IMR-90 (cell line): ENCODE measurements around the gene KIFC3. TPM values are rescaled to one million over a fixed set of nuclear protein-coding genes. Genes with fewer than 3 reads are reported as not detected.

Source experiments
- ATAC-seq: fragments of 200-7000 bp; cut with Tn5 transposase; 2 replicates; pipeline ENCODE4 v1.9.1; 2020; ENCODE audit warnings: low read depth, mild to moderate bottlenecking, moderate library complexity
- BruUV-seq: library from RNA; stranded (reverse); fragments of 400-500 nt; replicated peaks from 2 replicates; lab custom pipeline; 2021; lab: Mats Ljungman, UMichigan
- CTCF ChIA-PET: fragments of 300-600 bp; formaldehyde crosslinking; extraction: SDS; loops from one replicate; lab custom pipeline; 2021; ENCODE audit warnings: antibody characterized with exemption; lab: Yijun Ruan, JAX
- POLR2A ChIA-PET: fragments of 300-600 bp; sonication (Branson Sonifier 250); formaldehyde crosslinking; loops from one replicate; lab custom pipeline; 2022; ENCODE audit warnings: antibody characterized with exemption; ENCODE audit not compliant: unreplicated experiment; lab: Charles Lee
- DNase-seq: peaks from one replicate; pipeline ENCODE4 v3.0.0; 2013
- H2AFZ ChIP-seq: replicated peaks from 2 replicates; pipeline ENCODE3; 2013; ENCODE audit warnings: low read length, mild to moderate bottlenecking; ENCODE audit not compliant: poor library complexity
- H2AK5ac ChIP-seq: 2 replicates; pipeline ENCODE4 v1.6.1; 2013; ENCODE audit warnings: low read depth, low read length, inconsistent platforms
- H2AK9ac ChIP-seq: replicated peaks from 2 replicates; pipeline ENCODE3; 2013; ENCODE audit warnings: mild to moderate bottlenecking, low read depth, low read length, moderate library complexity; ENCODE audit not compliant: poor library complexity
- H2BK120ac ChIP-seq: 2 replicates; pipeline ENCODE4 v1.6.1; 2013; ENCODE audit warnings: low read depth, low read length, inconsistent platforms
- H2BK15ac ChIP-seq: 3 replicates; pipeline ENCODE4 v1.6.1; 2013; ENCODE audit warnings: low read depth, low read length, inconsistent platforms
- H2BK20ac ChIP-seq: 2 replicates; pipeline ENCODE4 v1.6.1; 2013; ENCODE audit warnings: low read depth, mild to moderate bottlenecking, inconsistent platforms, low read length, moderate library complexity
- H2BK5ac ChIP-seq: 2 replicates; pipeline ENCODE4 v1.6.1; 2013; ENCODE audit warnings: mild to moderate bottlenecking, low read depth, low read length, inconsistent platforms; ENCODE audit not compliant: poor library complexity, severe bottlenecking
- H3K14ac ChIP-seq: replicated peaks from 2 replicates; pipeline ENCODE4 v1.6.1; 2013; ENCODE audit warnings: low read depth, low read length, inconsistent platforms
- H3K18ac ChIP-seq: 2 replicates; pipeline ENCODE4 v1.6.1; 2013; ENCODE audit warnings: low read depth, low read length, control low read depth
- H3K23ac ChIP-seq: 2 replicates; pipeline ENCODE4 v1.6.1; 2013; ENCODE audit warnings: low read depth, low read length, inconsistent platforms
- H3K27ac ChIP-seq: 2 replicates; pipeline ENCODE4 v1.5.1; 2013; ENCODE audit warnings: mild to moderate bottlenecking, control low read depth, low read length; ENCODE audit not compliant: insufficient read depth
- H3K27me3 ChIP-seq: 2 replicates; pipeline ENCODE4 v1.6.1; 2013; ENCODE audit warnings: low read length; ENCODE audit not compliant: control insufficient read depth, insufficient read depth
- H3K36me3 ChIP-seq: 2 replicates; pipeline ENCODE4 v1.6.1; 2013; ENCODE audit warnings: low read length, mixed read lengths; ENCODE audit not compliant: control insufficient read depth, insufficient read depth
- H3K4ac ChIP-seq: 2 replicates; pipeline ENCODE4 v1.6.1; 2013; ENCODE audit warnings: low read depth, low read length, inconsistent platforms
- H3K4me1 ChIP-seq: 2 replicates; pipeline ENCODE4 v1.6.1; 2013; ENCODE audit warnings: low read length, mixed read lengths; ENCODE audit not compliant: control insufficient read depth, insufficient read depth
- H3K4me2 ChIP-seq: 2 replicates; pipeline ENCODE4 v1.6.1; 2013; ENCODE audit warnings: low read depth, mild to moderate bottlenecking, control low read depth, low read length, moderate library complexity
- H3K4me3 ChIP-seq: 2 replicates; pipeline ENCODE4 v1.5.1; 2013; ENCODE audit warnings: low read depth, mild to moderate bottlenecking, control low read depth, low read length, moderate library complexity; ENCODE audit not compliant: insufficient read depth
- H3K56ac ChIP-seq: 2 replicates; pipeline ENCODE4 v1.6.1; 2013; ENCODE audit warnings: low read length, inconsistent platforms; ENCODE audit not compliant: insufficient read depth; ENCODE audit errors: extremely low read depth
- H3K79me1 ChIP-seq, 2 experiments: 2 replicates each; pipeline ENCODE4 v1.6.1; 2013; ENCODE audit warnings: low read length in 2 of 2, inconsistent platforms in 1 of 2, low read depth in 1 of 2
- H3K9ac ChIP-seq: 2 replicates; pipeline ENCODE4 v1.6.1; 2013; ENCODE audit warnings: low read depth, low read length, control low read depth
- H3K9me1 ChIP-seq: 2 replicates; pipeline ENCODE4 v1.6.1; 2013; ENCODE audit warnings: low read length, inconsistent platforms; ENCODE audit not compliant: insufficient read depth
- H3K9me3 ChIP-seq: 2 replicates; pipeline ENCODE4 v1.6.1; 2013; ENCODE audit warnings: low read length; ENCODE audit not compliant: control insufficient read depth, insufficient read depth
- H4K20me1 ChIP-seq: 2 replicates; pipeline ENCODE4 v1.6.1; 2013; ENCODE audit warnings: low read length, inconsistent platforms; ENCODE audit not compliant: insufficient read depth
- H4K5ac ChIP-seq: 2 replicates; pipeline ENCODE4 v1.6.1; 2013; ENCODE audit warnings: mild to moderate bottlenecking, low read depth, low read length, control low read depth
- H4K8ac ChIP-seq, 2 experiments: 2 replicates each; pipeline ENCODE4 v1.6.1; 2013; ENCODE audit warnings: low read depth in 2 of 2, low read length in 2 of 2, control low read depth in 1 of 2, inconsistent platforms in 1 of 2
- H4K91ac ChIP-seq: 2 replicates; pipeline ENCODE4 v1.6.1; 2013; ENCODE audit warnings: low read depth, low read length, inconsistent platforms; ENCODE audit not compliant: insufficient read depth
- WGBS, 2 experiments: methylation state at CpG; one replicate each; pipeline versions ENCODE4 v1.1.5 to v1.1.7; 2013; ENCODE audit warnings: missing lambda C conversion rate in 2 of 2; ENCODE audit not compliant: insufficient read length in 1 of 2; ENCODE audit errors: extremely low coverage in 2 of 2; 5-methylcytosine and 5-hydroxymethylcytosine counted together
- dilution Hi-C: fragments of 300-500 bp; cut with HindIII; formaldehyde crosslinking; loops from one replicate; pipeline ENCODE4 v1.14.3; 2018; ENCODE audit warnings: low sequenced_read_pairs; ENCODE audit not compliant: unreplicated experiment
- in situ Hi-C: fragments of 300-500 bp; cut with MboI; formaldehyde crosslinking; loops from 3 replicates; pipeline ENCODE4 v1.14.3; 2019; ENCODE audit warnings: low sequenced_read_pairs, inconsistent platforms, mixed read lengths
- intact Hi-C: fragments of 100-400 bp; cut with micrococcal nuclease; formaldehyde crosslinking; loops from 2 replicates; pipeline ENCODE4 v1.10.0; 2022
- polyA plus RNA-seq, 3 experiments: library from polyadenylated mRNA; depleted of rRNA; stranded (reverse); fragments of >200 nt; gene quantifications; 2 replicates each; pipeline ENCODE4 v1.2.3, GENCODE V29; 2012; ENCODE audit warnings: low replicate concordance in 1 of 3
- total RNA-seq: library from RNA; depleted of rRNA; stranded (reverse); fragments of >200 nt; gene quantifications from 2 replicates; pipeline ENCODE4 v1.2.3, GENCODE V29; 2012
- TF ChIP-seq, protein P1 (sequence below): conservative IDR thresholded peaks from 2 replicates; pipeline ENCODE4 v1.5.1; 2012; ENCODE audit warnings: mild to moderate bottlenecking, low read depth, low read length, improper control_type of control experiment

Gene KIFC3
- total and polyA plus RNA-seq, 2 of the 4 experiments (the other 2 are of a cell fraction), result 48.6 to 62.5 TPM

DNA sequence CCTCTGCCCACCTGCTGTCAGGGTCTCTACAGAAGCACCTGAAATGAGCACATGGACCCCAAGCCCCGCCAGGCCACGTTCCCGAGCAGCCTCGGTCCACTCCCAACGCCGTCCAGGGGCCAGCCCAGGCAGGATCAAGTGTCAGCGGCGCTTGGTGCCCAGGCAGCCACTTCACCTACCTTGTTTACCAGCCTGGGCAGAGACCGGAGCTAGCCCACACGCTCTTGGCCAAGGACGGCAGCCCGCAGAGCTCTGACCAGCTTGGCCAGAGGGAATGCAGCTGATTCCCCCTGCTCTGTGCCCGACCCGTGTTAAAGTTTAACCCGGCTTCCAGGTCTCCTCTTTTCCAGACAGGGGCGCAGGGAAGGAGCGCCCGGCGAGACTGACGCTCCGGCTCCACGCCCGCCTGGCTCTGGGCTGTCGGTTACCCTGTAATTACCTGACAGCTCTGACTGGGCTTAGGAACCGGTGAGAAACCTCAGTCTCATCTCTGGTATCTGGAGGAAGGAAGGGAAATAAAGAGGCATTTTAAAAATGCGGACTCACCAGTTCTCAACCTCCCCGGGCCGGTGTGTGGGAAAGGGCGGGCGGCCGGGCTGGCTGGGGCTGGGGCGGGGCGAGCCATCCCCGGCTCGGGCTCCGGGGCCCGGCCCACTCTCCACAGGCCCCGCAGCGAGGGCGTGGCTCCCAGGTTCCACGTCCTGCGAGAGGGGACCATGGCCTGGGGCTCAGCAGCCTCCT lies 4.6 kb downstream of the KIFC3 start:
- Histone ChIP-seq H4K91ac (no peak overlapping the region), H4K20me1 (peaks cover 36% of the 10 kb centered on the region), H3K27ac (no peak overlapping the region), H3K23ac (no peak overlapping the region), H3K18ac (no peak overlapping the region), H2BK5ac (no peak overlapping the region), H4K5ac (no peak overlapping the region), H3K4me3 (no peak overlapping the region), H2AK5ac (no peak overlapping the region), H3K9me3 (no peaks in the 10 kb centered on the region), H3K4ac (no peak overlapping the region), H2BK15ac (no peak overlapping the region), H3K9me1 (peaks cover 25% of the 10 kb centered on the region), H3K14ac (no peak overlapping the region), H3K56ac (no peak overlapping the region), H3K4me2 (no peak overlapping the region), H3K9ac (no peak overlapping the region), H2BK120ac (no peak overlapping the region), H2AFZ (no peak overlapping the region), H4K8ac (no peak overlapping the region), H3K79me1 (peaks cover 7 to 74% of the 10 kb centered on the region in 2 experiments), H3K4me1 (peaks cover 20% of the 10 kb centered on the region), H3K27me3 (no peaks in the 10 kb centered on the region), H3K36me3 (peaks cover 32% of the 10 kb centered on the region), H2BK20ac (no peak overlapping the region), H2AK9ac (no peak overlapping the region)
- DNase-seq (no peak), ATAC-seq (no peak)
- no TSS peak for BruUV-seq
- POLR2A ChIA-PET, result no interaction called here
- in situ Hi-C loops (no loop called here), dilution Hi-C loops (no loop called here), intact Hi-C loops (no loop called here)
- TF ChIP-seq, protein P1, sequence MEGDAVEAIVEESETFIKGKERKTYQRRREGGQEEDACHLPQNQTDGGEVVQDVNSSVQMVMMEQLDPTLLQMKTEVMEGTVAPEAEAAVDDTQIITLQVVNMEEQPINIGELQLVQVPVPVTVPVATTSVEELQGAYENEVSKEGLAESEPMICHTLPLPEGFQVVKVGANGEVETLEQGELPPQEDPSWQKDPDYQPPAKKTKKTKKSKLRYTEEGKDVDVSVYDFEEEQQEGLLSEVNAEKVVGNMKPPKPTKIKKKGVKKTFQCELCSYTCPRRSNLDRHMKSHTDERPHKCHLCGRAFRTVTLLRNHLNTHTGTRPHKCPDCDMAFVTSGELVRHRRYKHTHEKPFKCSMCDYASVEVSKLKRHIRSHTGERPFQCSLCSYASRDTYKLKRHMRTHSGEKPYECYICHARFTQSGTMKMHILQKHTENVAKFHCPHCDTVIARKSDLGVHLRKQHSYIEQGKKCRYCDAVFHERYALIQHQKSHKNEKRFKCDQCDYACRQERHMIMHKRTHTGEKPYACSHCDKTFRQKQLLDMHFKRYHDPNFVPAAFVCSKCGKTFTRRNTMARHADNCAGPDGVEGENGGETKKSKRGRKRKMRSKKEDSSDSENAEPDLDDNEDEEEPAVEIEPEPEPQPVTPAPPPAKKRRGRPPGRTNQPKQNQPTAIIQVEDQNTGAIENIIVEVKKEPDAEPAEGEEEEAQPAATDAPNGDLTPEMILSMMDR, result no peak
- WGBS, 2 experiments, result 82% methylated on average over 16 of the region's 42 CpGs; no CpG with 5 or more reads in 1 of the 2 experiments
- CTCF ChIA-PET, result no interaction called here
